GM12801 (cell line): ENCODE measurements around the gene KLRC3.

ENCODE experiments used
- TF ChIP-seq, protein P1 (sequence below): IDR thresholded peaks from one replicate; pipeline ENCODE4 v1.5.1; 2011; ENCODE audit warnings: control low read depth; ENCODE audit not compliant: insufficient read length; ENCODE audit errors: extremely low read depth

Gene KLRC3

GRCh38 chr12:10369557-10370415, 50.6 kb downstream of the KLRC3 start:
- TF ChIP-seq, protein P1, sequence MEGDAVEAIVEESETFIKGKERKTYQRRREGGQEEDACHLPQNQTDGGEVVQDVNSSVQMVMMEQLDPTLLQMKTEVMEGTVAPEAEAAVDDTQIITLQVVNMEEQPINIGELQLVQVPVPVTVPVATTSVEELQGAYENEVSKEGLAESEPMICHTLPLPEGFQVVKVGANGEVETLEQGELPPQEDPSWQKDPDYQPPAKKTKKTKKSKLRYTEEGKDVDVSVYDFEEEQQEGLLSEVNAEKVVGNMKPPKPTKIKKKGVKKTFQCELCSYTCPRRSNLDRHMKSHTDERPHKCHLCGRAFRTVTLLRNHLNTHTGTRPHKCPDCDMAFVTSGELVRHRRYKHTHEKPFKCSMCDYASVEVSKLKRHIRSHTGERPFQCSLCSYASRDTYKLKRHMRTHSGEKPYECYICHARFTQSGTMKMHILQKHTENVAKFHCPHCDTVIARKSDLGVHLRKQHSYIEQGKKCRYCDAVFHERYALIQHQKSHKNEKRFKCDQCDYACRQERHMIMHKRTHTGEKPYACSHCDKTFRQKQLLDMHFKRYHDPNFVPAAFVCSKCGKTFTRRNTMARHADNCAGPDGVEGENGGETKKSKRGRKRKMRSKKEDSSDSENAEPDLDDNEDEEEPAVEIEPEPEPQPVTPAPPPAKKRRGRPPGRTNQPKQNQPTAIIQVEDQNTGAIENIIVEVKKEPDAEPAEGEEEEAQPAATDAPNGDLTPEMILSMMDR: no peak

DNA sequence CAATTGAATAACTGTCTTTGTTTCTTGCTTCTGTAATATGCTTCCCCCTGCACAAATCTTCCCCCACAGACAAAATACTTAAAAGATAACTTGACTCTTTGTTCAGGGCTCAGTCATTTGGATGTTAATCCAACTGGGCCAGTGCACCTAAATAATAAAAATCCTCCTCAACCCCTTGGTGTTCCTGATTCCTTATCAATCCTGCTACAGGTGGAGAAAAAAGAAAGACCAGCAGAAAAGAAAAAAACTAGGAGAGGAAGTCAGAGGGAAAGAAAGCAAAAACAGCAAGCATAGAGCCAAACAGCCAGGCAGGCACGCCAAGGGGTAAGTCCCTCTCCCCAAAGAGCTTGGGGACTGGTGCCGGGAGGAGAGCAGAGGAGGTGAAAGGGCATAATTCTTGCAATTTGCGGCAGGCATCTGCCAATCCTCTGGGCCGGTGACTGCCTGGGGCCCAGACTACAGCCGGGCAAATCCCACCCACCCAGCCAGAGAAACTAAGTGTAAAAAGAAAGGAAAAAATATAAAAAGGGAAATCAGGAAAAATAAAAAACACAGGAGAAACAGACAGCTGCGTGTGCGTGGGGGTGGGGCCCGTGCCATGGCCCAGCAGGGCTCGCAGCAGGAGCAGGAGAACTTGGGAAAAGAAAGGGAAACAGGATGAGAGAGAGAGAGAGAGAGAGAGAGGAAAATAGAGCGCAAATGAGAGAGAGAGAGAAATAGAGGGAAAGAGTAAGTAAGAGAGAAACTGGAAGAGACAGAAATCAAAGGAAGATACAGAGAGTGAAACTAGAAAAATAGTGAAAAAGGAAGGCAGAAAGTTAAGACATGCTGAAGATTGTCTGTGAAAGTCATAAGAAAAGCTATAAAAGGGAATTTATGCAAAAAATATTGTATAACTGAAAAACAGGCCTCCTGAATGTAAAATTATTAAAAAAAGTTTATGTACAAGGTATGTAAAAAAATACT, 51.9 kb downstream of the KLRC3 start:
- TF ChIP-seq, protein P1: no peak

- TF ChIP-seq, protein P1: no peak
Observed at GRCh38 chr12:10366875-10367274, 53.5 kb downstream of the KLRC3 start.

DNA sequence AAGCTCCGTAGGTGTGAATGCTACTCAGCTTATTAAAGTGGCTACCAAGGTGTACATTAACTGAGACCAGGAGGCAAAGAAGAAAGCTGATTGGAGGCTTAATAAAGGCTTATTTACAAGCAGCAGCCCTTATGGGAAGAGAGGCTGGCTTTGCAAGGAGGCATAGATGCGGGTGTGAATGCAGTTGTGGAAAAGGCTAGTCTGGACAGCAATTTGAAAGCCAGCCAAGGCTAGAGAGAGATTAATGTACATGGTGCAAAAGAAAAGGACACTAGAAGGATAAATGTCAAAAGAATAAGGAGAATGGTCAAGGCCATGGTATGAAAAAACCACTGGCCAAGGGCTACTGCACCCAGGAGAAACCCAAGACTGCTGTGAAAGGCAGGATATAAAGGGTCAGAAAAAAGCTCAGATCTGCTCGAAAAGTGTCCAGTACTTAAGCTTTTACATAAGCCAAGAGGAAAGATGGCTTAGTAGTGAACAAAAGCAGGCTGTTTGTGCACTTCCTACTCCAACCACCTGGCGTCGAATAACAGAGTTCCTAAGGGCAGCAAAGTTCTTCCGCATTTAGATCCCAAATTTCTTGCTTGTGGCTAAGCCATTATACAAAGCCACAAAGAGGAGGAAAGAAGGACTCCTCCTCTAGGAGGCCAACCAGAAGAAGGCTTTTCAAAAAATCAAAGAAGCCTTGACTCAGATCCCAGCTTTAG, 54.5 kb downstream of the KLRC3 start:
- TF ChIP-seq, protein P1: no peak

DNA sequence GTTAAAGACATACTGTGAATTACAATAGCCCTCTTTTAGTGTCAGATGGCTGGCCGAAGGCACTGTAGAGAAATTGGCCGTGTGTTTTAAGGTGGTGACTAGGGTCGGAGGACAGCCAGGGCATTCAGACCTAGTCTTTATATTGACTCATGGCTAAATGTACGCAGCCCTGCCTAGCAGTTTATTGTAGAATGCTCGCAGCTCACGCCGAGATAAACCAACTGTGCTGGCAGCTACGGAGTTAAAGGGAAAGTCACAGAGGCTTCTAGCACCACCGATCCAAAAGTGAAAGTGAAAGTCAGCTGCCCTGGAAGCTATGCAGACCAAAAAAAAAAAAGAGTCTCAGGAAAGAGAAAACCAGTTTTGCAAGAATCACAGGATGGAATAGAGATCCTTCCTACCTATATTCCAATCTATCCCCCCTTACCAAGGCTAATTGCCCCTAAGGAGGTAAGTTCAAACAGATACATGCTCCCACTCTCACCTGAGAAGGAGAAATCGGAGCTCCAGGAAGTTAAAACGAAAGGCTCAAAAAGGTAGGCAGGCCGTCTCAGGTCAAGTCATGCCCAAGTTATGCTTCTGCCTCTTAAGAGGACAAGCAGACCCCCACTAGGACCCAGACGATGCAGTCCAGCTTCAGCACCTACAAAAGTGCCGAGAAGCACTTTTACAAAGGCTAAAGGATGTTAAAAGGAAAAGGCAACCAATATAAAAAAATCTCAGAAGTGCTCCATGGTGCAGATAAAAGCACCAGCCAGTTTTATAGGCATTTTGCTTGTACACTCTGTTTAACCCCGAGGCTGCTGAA, 55.4 kb downstream of the KLRC3 start:
- TF ChIP-seq, protein P1: no peak

DNA sequence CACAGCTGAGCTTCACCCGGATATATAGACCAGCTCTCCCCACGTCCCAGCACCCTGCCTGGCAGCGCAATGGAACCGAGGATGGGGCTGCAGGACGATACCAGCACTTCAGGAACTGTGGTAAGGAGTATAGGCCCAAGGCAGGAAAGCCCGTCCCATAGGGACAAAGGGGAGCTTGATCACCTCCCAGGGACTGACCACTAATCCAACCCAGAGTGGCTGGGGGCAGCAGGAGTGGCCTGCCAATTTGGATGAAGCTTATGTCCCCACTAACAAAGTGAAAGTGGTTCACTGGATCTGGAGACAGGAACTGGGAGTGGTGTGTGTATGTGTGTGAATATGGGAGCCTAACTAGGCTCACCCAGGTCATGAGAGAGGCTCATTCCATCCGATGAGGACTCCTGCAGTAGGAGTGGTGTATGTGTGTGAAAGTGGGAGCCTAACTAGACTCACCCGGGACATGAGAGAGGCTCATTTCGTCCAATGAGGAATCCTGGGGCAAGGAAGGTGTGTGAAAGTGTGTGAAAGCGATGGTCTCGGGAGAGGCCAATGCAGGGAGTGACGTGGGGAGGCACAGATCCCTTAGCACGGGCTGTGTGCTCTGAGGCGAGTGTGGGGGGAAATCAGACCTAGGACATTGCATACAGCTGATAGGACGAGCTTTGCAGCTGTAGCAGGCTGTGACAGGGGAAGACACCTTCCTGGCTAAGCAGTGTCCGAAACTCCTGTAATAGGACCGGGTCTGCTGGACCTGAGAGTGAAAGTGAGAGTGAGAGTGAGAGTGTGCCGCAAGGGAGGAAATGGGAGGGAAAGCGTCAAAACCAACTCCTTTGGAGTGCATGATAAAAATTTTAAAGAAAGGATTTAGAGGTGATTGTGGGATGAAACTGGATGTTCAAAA, 56.2 kb downstream of the KLRC3 start:
- TF ChIP-seq, protein P1: no peak
